SU-DHL-6 (cell line): ENCODE data around the gene KCNH1.

Experiments used
- H2AFZ ChIP-seq: fragments of 200-600 bp; sonication (generic); 2 replicates; pipeline ENCODE4 v1.6.1; 2014; ENCODE audit warnings: low read depth, mild to moderate bottlenecking, moderate library complexity, mixed read lengths, antibody characterized with exemption, low read length; ENCODE audit not compliant: severe bottlenecking
- H3F3A ChIP-seq: fragments of 200-600 bp; shearing (Covaris generic); 2 replicates; pipeline ENCODE4 v1.6.0; 2016; ENCODE audit warnings: antibody characterized with exemption, mild to moderate bottlenecking; ENCODE audit not compliant: insufficient read depth
- H3K27ac ChIP-seq: fragments of 200-600 bp; sonication (generic); 2 replicates; pipeline ENCODE4 v1.5.1; 2016; ENCODE audit warnings: low read depth, mild to moderate bottlenecking, low read length, moderate library complexity, mixed read lengths
- H3K27me3 ChIP-seq: fragments of 200-600 bp; sonication (generic), shearing (Covaris generic); 2 replicates; pipeline ENCODE4 v1.6.0; 2014; ENCODE audit warnings: mild to moderate bottlenecking, low read length
- H3K36me3 ChIP-seq: fragments of 200-600 bp; sonication (generic); 2 replicates; pipeline ENCODE4 v1.6.1; 2014; ENCODE audit warnings: mild to moderate bottlenecking, low read length, mixed read lengths
- H3K4me2 ChIP-seq: fragments of 300-600, 200-600 bp; shearing (Covaris generic), sonication (generic); 2 replicates; pipeline ENCODE4 v1.6.0; 2014; ENCODE audit warnings: low read length, low read depth, mild to moderate bottlenecking; ENCODE audit not compliant: poor library complexity, severe bottlenecking
- H3K4me3 ChIP-seq: fragments of 200-600 bp; sonication (generic); 2 replicates; pipeline ENCODE4 v1.5.1; 2014; ENCODE audit warnings: antibody characterized with exemption, low read length, mild to moderate bottlenecking, mixed read lengths; ENCODE audit not compliant: insufficient read depth, poor library complexity, severe bottlenecking
- H3K79me2 ChIP-seq: fragments of 200-600 bp; sonication (generic); 2 replicates; pipeline ENCODE4 v1.6.1; 2014; ENCODE audit warnings: mild to moderate bottlenecking, low read length, moderate library complexity; ENCODE audit not compliant: insufficient read depth
- H3K9ac ChIP-seq: fragments of 200-600 bp; sonication (generic); 2 replicates; pipeline ENCODE4 v1.7.0; 2014; ENCODE audit warnings: mild to moderate bottlenecking, low read length
- H3K9me2 ChIP-seq: fragments of 200-600 bp; sonication (generic); replicated peaks from 2 replicates; pipeline ENCODE4 v1.6.1; 2014; ENCODE audit warnings: low read length; ENCODE audit not compliant: insufficient read depth
- H3K9me3 ChIP-seq: fragments of 200-600 bp; sonication (generic); 2 replicates; pipeline ENCODE4 v1.6.1; 2014; ENCODE audit warnings: low read length, mixed read lengths; ENCODE audit not compliant: insufficient read depth
- H4K20me1 ChIP-seq: fragments of 200-600 bp; sonication (generic); 2 replicates; pipeline ENCODE4 v1.6.1; 2014; ENCODE audit warnings: low read depth, mild to moderate bottlenecking, antibody characterized with exemption, low read length, moderate library complexity, mixed read lengths
- CTCF ChIP-seq: fragments of 200-600 bp; sonication (generic); IDR thresholded peaks from one replicate; pipeline ENCODE4 v1.5.1; 2017; ENCODE audit warnings: antibody characterized with exemption, mild to moderate bottlenecking, low read length, moderate library complexity; ENCODE audit not compliant: insufficient read depth, poor library complexity, severe bottlenecking
- EZH2phosphoT487 ChIP-seq: fragments of 200-600 bp; sonication (generic), shearing (Covaris generic); conservative IDR thresholded peaks from 2 replicates; pipeline ENCODE4 v1.6.1; 2018; ENCODE audit warnings: mild to moderate bottlenecking, antibody characterized with exemption, low read length, moderate library complexity, mixed read lengths

KCNH1 gene

DNA sequence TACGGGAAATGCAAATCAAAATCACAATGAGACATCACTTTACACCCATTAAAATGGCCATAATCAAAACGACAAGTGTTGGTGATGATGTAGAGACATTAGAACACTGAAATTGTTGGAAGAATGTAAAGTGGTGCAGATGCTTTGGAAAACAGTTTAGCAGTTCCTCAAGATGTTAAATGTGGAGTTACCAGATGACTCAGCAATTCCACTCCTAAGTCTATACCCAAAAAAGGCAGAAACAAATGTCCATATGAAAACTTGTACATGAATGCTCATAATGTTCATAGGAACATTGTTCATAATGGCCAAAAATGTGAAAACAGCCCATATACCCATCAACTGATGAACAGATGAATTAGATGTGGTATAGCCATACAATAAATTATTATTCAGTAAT is 267.4 kb downstream of the KCNH1 start:
- no peaks in the 10 kb centered on the region for H4K20me1 ChIP-seq
- TF ChIP-seq EZH2phosphoT487 (no peak), CTCF (no peak)

DNA sequence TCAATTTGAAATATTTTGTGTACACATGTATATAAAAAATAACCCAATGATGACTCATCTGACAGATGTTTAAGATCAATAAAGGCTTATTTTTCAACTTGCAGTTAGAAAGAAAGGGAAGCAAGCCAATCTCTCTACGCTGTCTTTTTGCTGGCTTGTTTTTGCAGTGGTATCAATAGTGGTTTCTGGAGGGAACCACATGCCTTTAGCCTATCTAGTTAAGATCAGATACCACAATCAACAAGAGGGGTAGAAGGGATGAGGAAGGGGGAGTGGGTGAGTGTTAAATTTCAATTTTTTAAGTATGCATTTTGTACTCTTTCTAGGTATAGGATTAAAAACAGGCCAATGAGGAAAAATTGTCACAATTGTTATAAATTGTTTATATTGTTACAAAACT is 276.2 kb downstream of the KCNH1 start:
- H3K4me2 ChIP-seq: no peak overlapping the region
- TF ChIP-seq CTCF (no peak), EZH2phosphoT487 (no peak)
- H3K9me3 ChIP-seq: no peaks in the 10 kb centered on the region
- H3K27ac ChIP-seq: no peak overlapping the region
- H3K79me2 ChIP-seq: no peaks in the 10 kb centered on the region
- no peaks in the 10 kb centered on the region for H4K20me1 ChIP-seq
- no peaks in the 10 kb centered on the region for H3K9me2 ChIP-seq
- H3K4me3 ChIP-seq: no peak overlapping the region
- H3K9ac ChIP-seq: no peak overlapping the region
- no peaks in the 10 kb centered on the region for H3K36me3 ChIP-seq
- H3K27me3 ChIP-seq: no peaks in the 10 kb centered on the region
- no peaks in the 10 kb centered on the region for H3F3A ChIP-seq
- H2AFZ ChIP-seq: no peak overlapping the region

More for the DNA sequence above, 267.4 kb downstream of the KCNH1 start:
- Histone ChIP-seq H3K9me2 (no peaks in the 10 kb centered on the region), H2AFZ (no peak overlapping the region), H3F3A (no peaks in the 10 kb centered on the region), H3K79me2 (no peaks in the 10 kb centered on the region), H3K4me3 (no peak overlapping the region), H3K27ac (no peak overlapping the region), H3K9me3 (no peaks in the 10 kb centered on the region), H3K4me2 (no peak overlapping the region), H3K9ac (no peak overlapping the region), H3K27me3 (no peaks in the 10 kb centered on the region), H3K36me3 (no peaks in the 10 kb centered on the region)

GRCh38 chr1:210857146-210857663 is 276.7 kb downstream of the KCNH1 start:
- no peaks in the 10 kb centered on the region for H3F3A ChIP-seq
- H3K9me2 ChIP-seq: no peaks in the 10 kb centered on the region
- H4K20me1 ChIP-seq: no peaks in the 10 kb centered on the region
- no peaks in the 10 kb centered on the region for H3K27me3 ChIP-seq
- H3K36me3 ChIP-seq: no peaks in the 10 kb centered on the region
- no peaks in the 10 kb centered on the region for H3K9me3 ChIP-seq
- TF ChIP-seq EZH2phosphoT487 (no peak), CTCF (no peak)
- H3K4me2 ChIP-seq: no peak overlapping the region
- no peak overlapping the region for H2AFZ ChIP-seq
- H3K79me2 ChIP-seq: no peaks in the 10 kb centered on the region
- H3K27ac ChIP-seq: no peak overlapping the region
- no peak overlapping the region for H3K9ac ChIP-seq
- no peak overlapping the region for H3K4me3 ChIP-seq
